Smooth muscle cell of the pulmonary artery (primary cell): Measurements from ENCODE around the gene TEK. TPM values are rescaled to one million over a fixed set of nuclear protein-coding genes. Genes with fewer than 3 reads are reported as not detected.

Experiments used
- total RNA-seq: library from RNA; depleted of rRNA; stranded (reverse); fragments of >200 nt; gene quantifications from 2 replicates; pipeline ENCODE4 v1.2.3, GENCODE V29; 2014

The TEK gene
- 3.4 and 15.5 TPM in 2 replicates for total RNA-seq

DNA sequence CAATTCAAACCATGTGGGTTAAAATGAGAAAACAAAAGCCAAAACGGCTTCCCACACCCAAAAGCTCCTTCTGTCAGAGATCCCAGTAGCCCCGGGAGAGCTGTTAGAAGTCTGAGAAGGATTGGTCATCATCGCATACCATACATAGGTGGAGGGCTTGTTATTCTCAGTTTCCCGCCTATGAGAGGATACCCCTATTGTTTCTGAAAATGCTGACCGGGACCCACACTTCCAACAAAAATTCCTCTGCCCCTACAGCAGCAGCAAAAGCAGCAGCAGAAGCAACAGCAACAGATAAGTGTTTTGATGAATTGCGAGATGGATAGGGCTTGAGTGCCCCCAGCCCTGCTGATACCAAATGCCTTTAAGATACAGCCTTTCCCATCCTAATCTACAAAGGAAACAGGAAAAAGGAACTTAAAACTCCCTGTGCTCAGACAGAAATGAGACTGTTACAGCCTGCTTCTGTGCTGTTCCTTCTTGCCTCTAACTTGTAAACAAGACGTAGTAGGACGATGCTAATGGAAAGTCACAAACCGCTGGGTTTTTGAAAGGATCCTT, at the start of gene TEK:
Gene TEK, plus strand, starts transcription at position 245 of the 561 bp plus-strand sequence. CDS start 366 bp downstream, outside the sequence.

Other genes starting within 250 kb of the TEK start
- 16.9 and 17.4 TPM in 2 replicates for gene CAAP1, start 216.4 kb upstream of the TEK start, total RNA-seq
- 45.4 and 47.8 TPM in 2 replicates for gene PLAA, start 162.0 kb upstream of the TEK start, total RNA-seq
- 9.4 and 12.1 TPM in 2 replicates for gene IFT74, start 152.8 kb upstream of the TEK start, total RNA-seq
- not detected in 2 replicates for gene LRRC19, start 103.6 kb upstream of the TEK start, total RNA-seq
- not detected in 2 replicates for gene EQTN, start 187.9 kb downstream of the TEK start, total RNA-seq